Breast epithelium (tissue), 4 donors: Measurements from ENCODE around the gene CPD. TPM values are rescaled to one million over a fixed set of nuclear protein-coding genes. Genes with fewer than 3 reads are reported as not detected.
"Not testable (repeated sequence)": the region's sequence is repeated elsewhere in the genome, so short reads cannot be mapped to it uniquely, and the experiment has no call there.

Source experiments
- DNase-seq, 2 donors: peaks; one replicate each; pipeline ENCODE4 v3.0.0-alpha.2; 2019; ENCODE audit warnings: low spot score in 2 of 2
- H3K27ac ChIP-seq, 2 donors: fragments of 200-600 bp; sonication (generic) in 1 of 2; one replicate each; pipeline ENCODE4 v1.5.1; 2016 to 2019; ENCODE audit warnings: mild to moderate bottlenecking in 1 of 2
- H3K27me3 ChIP-seq, 2 donors: fragments of 200-600 bp; sonication (generic) in 1 of 2; one replicate each; pipeline versions ENCODE4 v1.5.1 to v1.6.0; 2017 to 2019; ENCODE audit warnings: control low read depth in 1 of 2, mild to moderate bottlenecking in 1 of 2
- H3K36me3 ChIP-seq: fragments of 200-600 bp; one replicate; pipeline ENCODE4 v1.5.1; 2019
- H3K4me1 ChIP-seq, 2 donors: fragments of 200-600 bp; sonication (generic); one replicate each; pipeline ENCODE4 v1.5.1; 2016 to 2019; ENCODE audit warnings: control low read depth in 1 of 2
- H3K4me3 ChIP-seq, 3 donors: fragments of 200-600 bp; sonication (generic); 1 replicate in 2 of 3; 2 replicates in 1 of 3; pipeline ENCODE4 v1.5.1; 2016 to 2019; ENCODE audit warnings: mild to moderate bottlenecking in 3 of 3, moderate library complexity in 2 of 3
- H3K9me3 ChIP-seq, 2 donors: fragments of 200-600 bp; sonication (generic) in 1 of 2; one replicate each; pipeline ENCODE4 v1.5.1; 2016 to 2019; ENCODE audit warnings: control low read depth in 1 of 2
- CTCF ChIP-seq, 3 donors: fragments of 450-650 bp; IDR thresholded peaks; one replicate each; pipeline ENCODE4 v1.5.1; 2016 to 2017; ENCODE audit warnings: antibody characterized with exemption in 3 of 3, mild to moderate bottlenecking in 3 of 3, moderate library complexity in 3 of 3
- POLR2A ChIP-seq: fragments of 450-650 bp; IDR thresholded peaks from one replicate; pipeline ENCODE4 v1.6.1; 2016; ENCODE audit warnings: antibody characterized with exemption, mild to moderate bottlenecking, moderate library complexity
- POLR2AphosphoS5 ChIP-seq, 3 donors: sonication (generic); formaldehyde crosslinking; IDR thresholded peaks; one replicate each; pipeline ENCODE4 v1.6.1; 2017; ENCODE audit warnings: antibody characterized with exemption in 3 of 3
- intact Hi-C: fragments of 100-400 bp; cut with DNase I; formaldehyde crosslinking; loops from one replicate; pipeline ENCODE4 v1.15.1; 2023; ENCODE audit warnings: low total_unique reads
- total RNA-seq, 3 donors: library from RNA; depleted of rRNA; stranded (reverse); fragments of >200 nt; gene quantifications; one replicate each; pipeline ENCODE4 v1.1.0, GENCODE V29; 2016

The CPD gene
- total RNA-seq, 3 donors from 2014 or later: 74.1 to 110 (median 87.7) TPM

GRCh38 chr17:30396129-30396528 lies 17.4 kb downstream of the CPD start:
- DNase-seq: no peak
- H3K4me1 ChIP-seq: no peaks in the 10 kb centered on the region
- no peaks in the 10 kb centered on the region for H3K27me3 ChIP-seq
- intact Hi-C loops: no loop called here
- H3K27ac ChIP-seq: no peak overlapping the region
- H3K4me3 ChIP-seq: no peak overlapping the region
- no peaks in the 10 kb centered on the region for H3K9me3 ChIP-seq
- no peaks in the 10 kb centered on the region for H3K36me3 ChIP-seq
- TF ChIP-seq CTCF (IDR thresholded peaks at IDR 0.05): no peak
- TF ChIP-seq POLR2AphosphoS5 (IDR thresholded peaks at IDR 0.05): no peak
- no peak for TF ChIP-seq POLR2A

- Histone ChIP-seq H3K9me3 (no peaks in the 10 kb centered on the region), H3K4me3 (no peak overlapping the region), H3K36me3 (no peaks in the 10 kb centered on the region), H3K27me3 (no peaks in the 10 kb centered on the region), H3K27ac (no peak overlapping the region), H3K4me1 (no peaks in the 10 kb centered on the region)
- intact Hi-C loops: no loop called here
- TF ChIP-seq POLR2AphosphoS5 (IDR thresholded peaks at IDR 0.05) (no peak), CTCF (IDR thresholded peaks at IDR 0.05) (no peak), POLR2A (no peak)
- no peak for DNase-seq
Measured at GRCh38 chr17:30396612-30397011, 17.9 kb downstream of the CPD start.

- no peaks in the 10 kb centered on the region for H3K27me3 ChIP-seq
- TF ChIP-seq POLR2A: no peak
- no peak for TF ChIP-seq CTCF (IDR thresholded peaks at IDR 0.05)
- TF ChIP-seq POLR2AphosphoS5 (IDR thresholded peaks at IDR 0.05): no peak
Measured at GRCh38 chr17:30398328-30399041, 19.8 kb downstream of the CPD start.

GRCh38 chr17:30401097-30401496 lies 22.4 kb downstream of the CPD start:
- H3K4me1 ChIP-seq: no peaks in the 10 kb centered on the region
- no peaks in the 10 kb centered on the region for H3K27me3 ChIP-seq
- intact Hi-C loops: no loop called here
- no peaks in the 10 kb centered on the region for H3K9me3 ChIP-seq
- no peak overlapping the region for H3K27ac ChIP-seq
- TF ChIP-seq CTCF (IDR thresholded peaks at IDR 0.05): no peak
- no peak for DNase-seq
- no peaks in the 10 kb centered on the region for H3K36me3 ChIP-seq
- H3K4me3 ChIP-seq: no peak overlapping the region

More at GRCh38 chr17:30398328-30399041, 19.8 kb downstream of the CPD start:
- H3K4me1 ChIP-seq: no peaks in the 10 kb centered on the region
- intact Hi-C loops: no loop called here
- no peak for DNase-seq
- no peaks in the 10 kb centered on the region for H3K9me3 ChIP-seq
- no peaks in the 10 kb centered on the region for H3K36me3 ChIP-seq
- no peak overlapping the region for H3K27ac ChIP-seq
- H3K4me3 ChIP-seq: no peak overlapping the region

- no peaks in the 10 kb centered on the region for H3K27me3 ChIP-seq
- H3K36me3 ChIP-seq: no peaks in the 10 kb centered on the region
- intact Hi-C loops: no loop called here
- no peak overlapping the region for H3K27ac ChIP-seq
- H3K4me3 ChIP-seq: no peak overlapping the region
- no peaks in the 10 kb centered on the region for H3K9me3 ChIP-seq
- no peaks in the 10 kb centered on the region for H3K4me1 ChIP-seq
- DNase-seq: no peak
- TF ChIP-seq CTCF (IDR thresholded peaks at IDR 0.05) (no peak), POLR2AphosphoS5 (IDR thresholded peaks at IDR 0.05) (no peak)
Measured at GRCh38 chr17:30405161-30405560, 26.4 kb downstream of the CPD start.

- intact Hi-C loops, H3K4me1 ChIP-seq, H3K9me3 ChIP-seq, H3K27me3 ChIP-seq, DNase-seq, H3K27ac ChIP-seq, H3K36me3 ChIP-seq, H3K4me3 ChIP-seq: not testable (repeated sequence)
Measured at GRCh38 chr17:30410627-30411026, 31.9 kb downstream of the CPD start.

- H3K27me3 ChIP-seq, intact Hi-C loops, DNase-seq, H3K4me3 ChIP-seq, H3K9me3 ChIP-seq, H3K27ac ChIP-seq, H3K36me3 ChIP-seq, H3K4me1 ChIP-seq: not testable (repeated sequence)
Measured at GRCh38 chr17:30412008-30412496, 33.3 kb downstream of the CPD start.
